Loucy (cell line): ENCODE results near the gene BCR.
"Not testable (repeated sequence)": the region's sequence is repeated elsewhere in the genome, so short reads cannot be mapped to it uniquely, and the experiment has no call there.

ENCODE experiments used
- H2AFZ ChIP-seq: fragments of 200-600 bp; sonication (generic); 2 replicates; pipeline ENCODE4 v1.6.0; 2016; ENCODE audit warnings: antibody characterized with exemption, mild to moderate bottlenecking, low read length, moderate library complexity
- H3F3A ChIP-seq: fragments of 200-600 bp; 2 replicates; pipeline ENCODE4 v1.6.0; 2016; ENCODE audit warnings: antibody characterized with exemption, low read depth, mild to moderate bottlenecking
- H3K27me3 ChIP-seq: fragments of 200-600 bp; sonication (generic); 2 replicates; pipeline ENCODE4 v1.6.1; 2014; ENCODE audit warnings: low read length, mild to moderate bottlenecking; ENCODE audit not compliant: insufficient read depth, poor library complexity, severe bottlenecking
- H3K36me3 ChIP-seq: fragments of 200-600 bp; sonication (generic); 2 replicates; pipeline ENCODE4 v1.6.1; 2016; ENCODE audit warnings: low read length; ENCODE audit not compliant: insufficient read depth
- H3K4me1 ChIP-seq: fragments of 200-600 bp; sonication (generic); 2 replicates; pipeline ENCODE4 v1.5.1; 2014; ENCODE audit warnings: low read length, mild to moderate bottlenecking; ENCODE audit not compliant: insufficient read depth, poor library complexity, severe bottlenecking
- H3K4me2 ChIP-seq: fragments of 200-600 bp; sonication (generic); 2 replicates; pipeline ENCODE4 v1.6.0; 2014; ENCODE audit warnings: antibody characterized with exemption, low read length, low read depth, mild to moderate bottlenecking; ENCODE audit not compliant: poor library complexity, severe bottlenecking
- H3K4me3 ChIP-seq: fragments of 200-600 bp; sonication (generic); 2 replicates; pipeline ENCODE4 v1.5.1; 2014; ENCODE audit warnings: low read length, mild to moderate bottlenecking, mixed read lengths; ENCODE audit not compliant: poor library complexity, severe bottlenecking
- H3K79me2 ChIP-seq: fragments of 200-600 bp; sonication (generic); 2 replicates; pipeline ENCODE4 v1.6.1; 2014; ENCODE audit warnings: low read length; ENCODE audit not compliant: insufficient read depth
- H3K9ac ChIP-seq: fragments of 200-600 bp; sonication (generic); 2 replicates; pipeline ENCODE4 v1.6.0; 2014; ENCODE audit warnings: mild to moderate bottlenecking, low read depth, low read length, moderate library complexity; ENCODE audit not compliant: poor library complexity, severe bottlenecking
- H3K9me2 ChIP-seq: fragments of 200-600 bp; sonication (generic); replicated peaks from 2 replicates; pipeline ENCODE4 v1.6.1; 2016; ENCODE audit warnings: low read depth, low read length, mixed read lengths
- H3K9me3 ChIP-seq: fragments of 200-600 bp; sonication (generic); 2 replicates; pipeline ENCODE4 v1.6.1; 2014; ENCODE audit warnings: mild to moderate bottlenecking, antibody characterized with exemption, low read length, low read depth; ENCODE audit not compliant: insufficient read depth
- H4K20me1 ChIP-seq: fragments of 200-600 bp; sonication (generic); 2 replicates; pipeline ENCODE4 v1.6.0; 2014; ENCODE audit warnings: antibody characterized with exemption, low read length, mild to moderate bottlenecking; ENCODE audit not compliant: insufficient read depth, poor library complexity, severe bottlenecking
- CTCF ChIP-seq: fragments of 200-600 bp; sonication (generic); conservative IDR thresholded peaks from 2 replicates; pipeline ENCODE4 v1.5.1; 2014; ENCODE audit warnings: mild to moderate bottlenecking, antibody characterized with exemption, low read length
- EZH2phosphoT487 ChIP-seq: fragments of 200-600 bp; IDR thresholded peaks from 2 replicates; pipeline ENCODE4 v1.6.1; 2018; ENCODE audit warnings: antibody characterized with exemption, mild to moderate bottlenecking, moderate library complexity, borderline replicate concordance

The BCR gene

DNA sequence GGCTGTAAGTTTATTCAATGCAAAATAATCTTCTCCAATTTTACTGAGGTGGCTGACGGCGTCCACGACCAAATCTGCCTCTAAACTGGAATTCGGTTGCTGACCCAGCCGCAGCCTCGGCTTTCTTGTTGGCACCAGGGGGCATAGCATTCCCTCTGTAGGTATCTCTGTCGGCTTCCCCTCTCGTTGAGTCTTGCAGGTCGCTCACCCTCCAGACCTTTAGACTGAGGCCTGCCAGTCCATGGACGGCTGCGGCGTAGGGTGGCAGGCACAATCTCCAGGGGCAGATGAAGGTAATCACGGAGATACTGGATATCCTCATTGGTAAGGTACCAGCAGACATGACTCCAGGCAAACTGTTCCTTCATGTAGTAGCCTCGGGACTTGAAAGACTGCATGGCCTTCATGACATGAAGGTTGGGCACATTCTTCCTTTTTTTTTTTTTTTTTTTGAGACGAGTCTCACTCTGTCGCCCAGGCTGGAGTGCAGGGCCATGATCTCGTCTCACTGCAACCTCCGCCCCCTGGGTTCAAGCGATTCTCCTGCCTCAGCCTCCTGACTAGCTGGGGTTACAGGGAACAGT is 142.3 kb downstream of the BCR start:
- not testable (repeated sequence) for H3K4me3 ChIP-seq, H3K9me3 ChIP-seq, H2AFZ ChIP-seq

DNA sequence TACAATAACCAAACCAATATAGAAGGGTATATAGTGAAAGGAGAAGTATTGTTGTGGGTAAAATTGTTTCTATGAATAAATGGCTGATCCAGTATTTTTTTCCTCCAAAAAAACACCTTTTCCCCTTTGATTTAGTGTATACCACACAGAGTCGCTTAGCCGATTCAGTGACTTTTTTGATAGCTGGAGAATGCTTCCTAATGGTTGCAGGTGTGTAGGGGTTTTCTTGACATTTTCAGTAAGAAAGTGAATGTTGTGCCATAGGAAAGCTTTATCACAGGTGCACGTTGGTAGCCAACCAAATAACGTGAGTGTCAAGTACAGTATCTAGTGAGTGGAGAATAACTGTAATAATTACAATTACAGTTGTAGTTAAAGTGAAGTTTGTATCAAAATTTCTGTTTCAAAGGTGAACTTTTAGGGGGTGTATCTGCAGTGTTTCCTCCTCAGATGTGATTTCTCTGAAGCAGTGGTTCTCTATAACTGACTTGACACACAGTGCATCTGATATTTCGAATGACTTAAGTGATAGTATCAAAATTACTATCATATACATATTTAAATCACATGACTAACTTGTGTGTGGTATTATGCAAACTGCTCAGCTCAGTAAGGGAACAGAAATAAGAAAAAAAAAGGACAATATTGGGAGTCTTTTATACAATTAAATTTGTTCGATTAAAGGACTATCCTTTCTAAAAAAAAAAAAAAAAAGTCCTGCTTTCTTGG is 143.8 kb downstream of the BCR start:
- H3K4me1 ChIP-seq, H3K9me3 ChIP-seq, H3K27me3 ChIP-seq, H3K36me3 ChIP-seq, H3F3A ChIP-seq, H3K4me2 ChIP-seq, H4K20me1 ChIP-seq, H3K79me2 ChIP-seq, H3K9ac ChIP-seq, H3K4me3 ChIP-seq, H3K9me2 ChIP-seq, H2AFZ ChIP-seq: not testable (repeated sequence)

More for the DNA sequence above, 142.3 kb downstream of the BCR start:
- not testable (repeated sequence) for H3K4me1 ChIP-seq, H3K4me2 ChIP-seq, H3K9ac ChIP-seq, H3K79me2 ChIP-seq, H3K27me3 ChIP-seq, H3K9me2 ChIP-seq, H3F3A ChIP-seq, H3K36me3 ChIP-seq, H4K20me1 ChIP-seq
- peak; percentile 36 for TF ChIP-seq CTCF

DNA sequence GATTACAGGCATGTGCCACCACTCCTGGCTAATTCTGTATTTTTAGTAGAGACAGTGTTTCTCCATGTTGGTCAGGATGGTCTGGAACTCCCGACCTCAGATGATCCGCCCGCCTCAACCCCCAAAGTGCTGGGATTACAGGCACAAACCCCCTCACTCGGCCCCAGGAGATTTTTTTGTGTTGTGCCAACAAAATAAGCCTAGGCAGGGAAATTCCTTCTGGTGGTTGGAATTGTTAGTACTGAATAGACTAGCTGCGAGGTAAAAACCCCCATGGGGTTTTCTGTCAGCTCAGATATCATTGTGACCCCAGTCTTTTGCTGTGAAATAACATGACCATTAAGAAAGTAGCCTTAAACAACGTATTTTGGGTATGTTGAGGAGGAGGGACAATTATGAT is 144.9 kb downstream of the BCR start:
- Histone ChIP-seq H3K9me3 (no peaks in the 10 kb centered on the region), H4K20me1 (no peaks in the 10 kb centered on the region), H2AFZ (no peak overlapping the region), H3K9ac (no peak overlapping the region), H3K9me2 (no peaks in the 10 kb centered on the region), H3K27me3 (no peaks in the 10 kb centered on the region), H3K79me2 (no peaks in the 10 kb centered on the region), H3K4me3 (no peak overlapping the region), H3K4me1 (no peaks in the 10 kb centered on the region), H3K4me2 (no peak overlapping the region), H3F3A (no peaks in the 10 kb centered on the region), H3K36me3 (no peaks in the 10 kb centered on the region)
- TF ChIP-seq CTCF = no peak
- no peak for TF ChIP-seq EZH2phosphoT487

DNA sequence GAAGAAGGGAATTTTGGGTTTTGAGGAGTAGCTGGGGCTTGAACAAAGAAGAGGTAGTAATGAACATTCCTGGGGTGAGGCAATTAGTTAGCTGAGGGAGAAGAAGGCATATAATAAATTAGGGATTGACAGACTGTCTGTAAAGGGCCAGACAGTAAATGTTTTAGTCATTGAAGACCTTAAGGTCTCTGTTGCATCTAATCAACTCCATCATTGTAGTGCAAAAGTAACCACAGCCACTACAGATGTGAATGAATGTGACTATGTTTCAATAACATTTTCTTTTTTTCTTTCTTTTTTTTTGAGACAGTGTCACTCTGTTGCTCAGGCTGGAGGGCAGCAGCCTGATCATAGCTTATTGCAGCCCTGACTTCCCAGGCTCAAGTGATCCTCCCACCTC is 153.5 kb downstream of the BCR start:
- H3K9ac ChIP-seq, H3K27me3 ChIP-seq, H3K9me2 ChIP-seq, H4K20me1 ChIP-seq, H2AFZ ChIP-seq, H3K4me2 ChIP-seq, H3K36me3 ChIP-seq, H3K4me3 ChIP-seq, H3K79me2 ChIP-seq, H3K4me1 ChIP-seq, H3K9me3 ChIP-seq, H3F3A ChIP-seq: not testable (repeated sequence)

DNA sequence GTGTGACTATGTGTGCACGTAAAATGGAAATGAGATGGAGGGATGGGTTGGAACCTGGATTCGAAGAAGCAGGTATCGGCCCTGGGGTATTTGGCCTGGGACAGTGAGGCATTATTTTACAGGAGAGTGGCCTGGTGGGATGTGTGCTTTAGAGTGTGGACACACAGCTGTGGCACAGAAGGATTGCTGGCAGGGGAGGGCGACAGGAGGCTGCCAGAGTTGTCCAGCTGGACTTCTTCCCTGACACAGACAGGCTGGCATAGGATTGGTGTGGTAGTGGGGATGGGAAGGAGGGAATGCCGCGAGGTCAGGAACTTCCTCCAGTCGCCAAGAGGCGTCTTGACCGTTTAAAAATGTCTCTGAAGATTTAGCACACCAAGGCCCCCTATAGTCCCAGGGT is 157.4 kb downstream of the BCR start:
- not testable (repeated sequence) for H3K36me3 ChIP-seq, H3K79me2 ChIP-seq, H3K9me2 ChIP-seq, H3K4me1 ChIP-seq, H4K20me1 ChIP-seq, H2AFZ ChIP-seq, H3K9ac ChIP-seq, H3K27me3 ChIP-seq, H3K4me3 ChIP-seq, H3F3A ChIP-seq, H3K9me3 ChIP-seq, H3K4me2 ChIP-seq

DNA sequence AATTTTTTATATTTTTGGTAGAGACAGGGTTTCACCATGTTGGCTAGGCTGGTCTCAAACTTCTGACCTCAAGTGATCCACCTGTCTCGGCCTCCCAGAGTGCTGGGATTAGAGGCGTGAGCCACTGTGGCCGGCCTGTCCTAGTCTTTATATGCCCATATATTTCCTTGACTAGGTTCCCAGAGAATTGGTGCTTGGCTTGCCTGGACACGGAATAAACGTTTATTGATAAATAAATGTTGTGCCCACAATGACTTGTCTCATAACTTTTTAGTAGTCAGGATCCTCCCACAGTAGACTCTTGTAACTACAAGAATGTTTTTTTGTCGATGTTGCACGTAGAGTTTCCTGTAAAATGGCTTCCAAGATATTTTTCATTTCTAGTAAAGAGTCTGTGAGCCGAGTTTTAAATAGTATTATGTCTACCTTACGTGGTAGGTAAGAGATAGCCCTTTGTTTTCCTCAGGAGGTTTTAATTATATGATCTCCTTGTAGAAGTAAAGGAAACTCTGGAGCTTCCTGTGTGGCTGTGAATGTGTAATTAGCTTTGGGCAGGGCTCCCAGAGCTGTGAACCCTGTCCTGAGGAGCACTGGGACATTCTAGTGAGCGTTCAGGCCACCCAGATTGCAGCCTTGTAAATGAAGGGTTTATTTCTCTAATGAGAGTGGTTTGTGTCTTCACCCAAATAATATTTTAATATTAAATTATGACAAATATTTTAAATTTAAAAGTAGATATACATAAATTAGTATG is 161.8 kb downstream of the BCR start:
- not testable (repeated sequence) for H3F3A ChIP-seq, H4K20me1 ChIP-seq, H3K4me3 ChIP-seq, H3K4me2 ChIP-seq, H2AFZ ChIP-seq, H3K9ac ChIP-seq, H3K79me2 ChIP-seq, H3K36me3 ChIP-seq, H3K27me3 ChIP-seq, H3K9me2 ChIP-seq, H3K9me3 ChIP-seq, H3K4me1 ChIP-seq
